ENCODE measurements around the gene NUBPL. TPM values are rescaled to one million over a fixed set of nuclear protein-coding genes. Genes with fewer than 3 reads are reported as not detected.
"Not testable (repeated sequence)": the region's sequence is repeated elsewhere in the genome, so short reads cannot be mapped to it uniquely, and the experiment has no call there.

The NUBPL gene
- total RNA-seq, 1 experiment from 2014 or later, result 50.2 TPM

GRCh38 chr14:31813724-31814490 lies 252.7 kb downstream of the NUBPL start:
- not testable (repeated sequence) for H3K27me3 ChIP-seq (ENCODE audit: low read length); H3K9me3 ChIP-seq (ENCODE audit: low read length); H3K27ac ChIP-seq (ENCODE audit: low read length); H3K79me2 ChIP-seq (ENCODE audit: low read length); H3K36me3 ChIP-seq (ENCODE audit: insufficient read depth, low read length); H3K4me3 ChIP-seq (ENCODE audit: low read length); H2AFZ ChIP-seq (ENCODE audit: low read length); H3K4me2 ChIP-seq (ENCODE audit: low read depth, low read length, poor library complexity, severe bottlenecking); H3K4me1 ChIP-seq (ENCODE audit: low read length); H3K9ac ChIP-seq (ENCODE audit: low read length); H3K9me2 ChIP-seq (replicated peaks; ENCODE audit: insufficient read depth, low read length); H4K20me1 ChIP-seq (ENCODE audit: insufficient read depth, low read depth, low read length); DNase-seq

- Histone ChIP-seq H3K36me3 (ENCODE audit: insufficient read depth, low read length) (no peaks in the 10 kb centered on the region), H3K79me2 (ENCODE audit: low read length) (no peaks in the 10 kb centered on the region), H3K27me3 (ENCODE audit: low read length) (no peaks in the 10 kb centered on the region), H3K4me3 (ENCODE audit: low read length) (no peak overlapping the region), H3K4me2 (ENCODE audit: low read depth, low read length, poor library complexity, severe bottlenecking) (no peak overlapping the region), H3K4me1 (ENCODE audit: low read length) (peaks cover 10% of the 10 kb centered on the region), H2AFZ (ENCODE audit: low read length) (no peak overlapping the region), H3K27ac (ENCODE audit: low read length) (no peak overlapping the region), H3K9me3 (ENCODE audit: low read length) (no peaks in the 10 kb centered on the region), H3K9ac (ENCODE audit: low read length) (no peak overlapping the region), H3K9me2 (replicated peaks; ENCODE audit: insufficient read depth, low read length) (no peaks in the 10 kb centered on the region), H4K20me1 (ENCODE audit: insufficient read depth, low read depth, low read length) (no peaks in the 10 kb centered on the region)
- DNase-seq, result no peak
Observed at GRCh38 chr14:31819281-31819680, 258.1 kb downstream of the NUBPL start.

GRCh38 chr14:31825459-31825858 lies 264.3 kb downstream of the NUBPL start:
- Histone ChIP-seq H3K4me1 (ENCODE audit: low read length) (peaks cover 4% of the 10 kb centered on the region; the same call in 1 of the 2 replicates), H3K9me3 (ENCODE audit: low read length) (no peaks in the 10 kb centered on the region), H3K4me2 (ENCODE audit: low read depth, low read length, poor library complexity, severe bottlenecking) (no peak overlapping the region), H3K27me3 (ENCODE audit: low read length) (no peaks in the 10 kb centered on the region), H3K4me3 (ENCODE audit: low read length) (no peak overlapping the region), H4K20me1 (ENCODE audit: insufficient read depth, low read depth, low read length) (no peaks in the 10 kb centered on the region), H2AFZ (ENCODE audit: low read length) (no peak overlapping the region), H3K9ac (ENCODE audit: low read length) (no peak overlapping the region), H3K27ac (ENCODE audit: low read length) (no peak overlapping the region), H3K9me2 (replicated peaks; ENCODE audit: insufficient read depth, low read length) (no peaks in the 10 kb centered on the region), H3K36me3 (ENCODE audit: insufficient read depth, low read length) (no peaks in the 10 kb centered on the region), H3K79me2 (ENCODE audit: low read length) (no peaks in the 10 kb centered on the region)
- no peak for DNase-seq

GRCh38 chr14:31827325-31827724 lies 266.1 kb downstream of the NUBPL start:
- H3K27me3 ChIP-seq (ENCODE audit: low read length), result no peaks in the 10 kb centered on the region
- H3K36me3 ChIP-seq (ENCODE audit: insufficient read depth, low read length), result no peaks in the 10 kb centered on the region
- no peaks in the 10 kb centered on the region for H3K79me2 ChIP-seq (ENCODE audit: low read length)
- no peak overlapping the region for H3K9ac ChIP-seq (ENCODE audit: low read length)
- no peaks in the 10 kb centered on the region for H3K9me3 ChIP-seq (ENCODE audit: low read length)
- no peak for DNase-seq
- no peak overlapping the region for H3K4me3 ChIP-seq (ENCODE audit: low read length)
- no peaks in the 10 kb centered on the region for H4K20me1 ChIP-seq (ENCODE audit: insufficient read depth, low read depth, low read length)
- H3K4me2 ChIP-seq (ENCODE audit: low read depth, low read length, poor library complexity, severe bottlenecking), result no peak overlapping the region
- no peaks in the 10 kb centered on the region for H3K4me1 ChIP-seq (ENCODE audit: low read length)
- H3K27ac ChIP-seq (ENCODE audit: low read length), result no peak overlapping the region
- H3K9me2 ChIP-seq (replicated peaks; ENCODE audit: insufficient read depth, low read length), result no peaks in the 10 kb centered on the region
- no peak overlapping the region for H2AFZ ChIP-seq (ENCODE audit: low read length)

GRCh38 chr14:31828946-31829868 lies 268.0 kb downstream of the NUBPL start:
- no peak overlapping the region for H2AFZ ChIP-seq (ENCODE audit: low read length)
- H3K9ac ChIP-seq (ENCODE audit: low read length), result no peak overlapping the region
- no peaks in the 10 kb centered on the region for H3K27me3 ChIP-seq (ENCODE audit: low read length)
- H4K20me1 ChIP-seq (ENCODE audit: insufficient read depth, low read depth, low read length), result no peaks in the 10 kb centered on the region
- no peak overlapping the region for H3K4me2 ChIP-seq (ENCODE audit: low read depth, low read length, poor library complexity, severe bottlenecking)
- no peak overlapping the region for H3K4me3 ChIP-seq (ENCODE audit: low read length)
- no peak for DNase-seq
- no peaks in the 10 kb centered on the region for H3K9me3 ChIP-seq (ENCODE audit: low read length)
- no peaks in the 10 kb centered on the region for H3K36me3 ChIP-seq (ENCODE audit: insufficient read depth, low read length)
- H3K9me2 ChIP-seq (replicated peaks; ENCODE audit: insufficient read depth, low read length), result no peaks in the 10 kb centered on the region
- no peaks in the 10 kb centered on the region for H3K4me1 ChIP-seq (ENCODE audit: low read length)
- H3K27ac ChIP-seq (ENCODE audit: low read length), result no peak overlapping the region
- no peaks in the 10 kb centered on the region for H3K79me2 ChIP-seq (ENCODE audit: low read length)

- Histone ChIP-seq H4K20me1 (ENCODE audit: insufficient read depth, low read depth, low read length) (no peaks in the 10 kb centered on the region), H3K9me3 (ENCODE audit: low read length) (no peaks in the 10 kb centered on the region), H3K9ac (ENCODE audit: low read length) (no peak overlapping the region), H3K4me3 (ENCODE audit: low read length) (no peak overlapping the region), H3K79me2 (ENCODE audit: low read length) (no peaks in the 10 kb centered on the region), H3K4me2 (ENCODE audit: low read depth, low read length, poor library complexity, severe bottlenecking) (no peak overlapping the region), H2AFZ (ENCODE audit: low read length) (no peak overlapping the region), H3K4me1 (ENCODE audit: low read length) (no peaks in the 10 kb centered on the region), H3K36me3 (ENCODE audit: insufficient read depth, low read length) (no peaks in the 10 kb centered on the region), H3K27ac (ENCODE audit: low read length) (no peak overlapping the region), H3K27me3 (ENCODE audit: low read length) (no peaks in the 10 kb centered on the region), H3K9me2 (replicated peaks; ENCODE audit: insufficient read depth, low read length) (no peaks in the 10 kb centered on the region)
- DNase-seq, result no peak
Observed at GRCh38 chr14:31834616-31835015, 273.4 kb downstream of the NUBPL start.

- no peak overlapping the region for H3K9ac ChIP-seq (ENCODE audit: low read length)
- H3K4me2 ChIP-seq (ENCODE audit: low read depth, low read length, poor library complexity, severe bottlenecking), result no peak overlapping the region
- no peak overlapping the region for H2AFZ ChIP-seq (ENCODE audit: low read length)
- H3K4me1 ChIP-seq (ENCODE audit: low read length), result no peaks in the 10 kb centered on the region
- H3K4me3 ChIP-seq (ENCODE audit: low read length), result no peak overlapping the region
- no peak for DNase-seq
- no peaks in the 10 kb centered on the region for H3K9me2 ChIP-seq (replicated peaks; ENCODE audit: insufficient read depth, low read length)
- H3K27me3 ChIP-seq (ENCODE audit: low read length), result no peaks in the 10 kb centered on the region
- H4K20me1 ChIP-seq (ENCODE audit: insufficient read depth, low read depth, low read length), result no peaks in the 10 kb centered on the region
- H3K36me3 ChIP-seq (ENCODE audit: insufficient read depth, low read length), result no peaks in the 10 kb centered on the region
- H3K79me2 ChIP-seq (ENCODE audit: low read length), result no peaks in the 10 kb centered on the region
- H3K27ac ChIP-seq (ENCODE audit: low read length), result no peak overlapping the region
- no peaks in the 10 kb centered on the region for H3K9me3 ChIP-seq (ENCODE audit: low read length)
Observed at GRCh38 chr14:31835049-31835448, 273.8 kb downstream of the NUBPL start.

GRCh38 chr14:31837031-31837430 lies 275.8 kb downstream of the NUBPL start:
- Histone ChIP-seq H3K36me3 (ENCODE audit: insufficient read depth, low read length) (no peaks in the 10 kb centered on the region), H3K4me3 (ENCODE audit: low read length) (no peak overlapping the region), H2AFZ (ENCODE audit: low read length) (no peak overlapping the region), H3K79me2 (ENCODE audit: low read length) (no peaks in the 10 kb centered on the region), H3K27me3 (ENCODE audit: low read length) (no peaks in the 10 kb centered on the region), H3K9me3 (ENCODE audit: low read length) (no peaks in the 10 kb centered on the region), H3K27ac (ENCODE audit: low read length) (no peak overlapping the region), H4K20me1 (ENCODE audit: insufficient read depth, low read depth, low read length) (no peaks in the 10 kb centered on the region), H3K4me2 (ENCODE audit: low read depth, low read length, poor library complexity, severe bottlenecking) (no peak overlapping the region), H3K9ac (ENCODE audit: low read length) (no peak overlapping the region), H3K4me1 (ENCODE audit: low read length) (no peaks in the 10 kb centered on the region), H3K9me2 (replicated peaks; ENCODE audit: insufficient read depth, low read length) (no peaks in the 10 kb centered on the region)
- no peak for DNase-seq
